NAMALWA (cell line): ENCODE results near the gene IL10RA.

ENCODE experiments used
- DNase-seq: peaks from one replicate; pipeline ENCODE4 v3.0.0-alpha.2; 2015; ENCODE audit warnings: low spot score

Gene IL10RA

DNA sequence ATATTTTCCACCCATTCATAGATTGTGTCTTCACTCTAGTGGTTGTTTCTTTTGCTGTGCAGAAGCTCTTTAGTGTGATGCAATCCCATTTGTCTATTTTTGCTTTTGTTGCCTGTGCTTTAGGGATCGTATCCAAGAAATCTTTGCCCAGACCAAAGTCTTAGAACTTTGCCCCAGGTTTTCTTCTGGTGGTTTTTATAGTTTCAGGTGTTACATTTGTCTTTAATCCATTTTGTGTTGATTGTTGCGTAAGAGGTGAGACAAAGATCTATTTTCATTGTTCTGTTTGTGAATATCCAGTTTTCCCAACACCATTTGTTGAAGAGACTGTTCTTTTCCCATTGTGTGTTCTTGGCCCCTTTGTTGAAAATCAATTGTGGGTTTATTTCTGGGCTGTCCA lies 6.4 kb downstream of the IL10RA start:
- DNase-seq, result no peak

DNA sequence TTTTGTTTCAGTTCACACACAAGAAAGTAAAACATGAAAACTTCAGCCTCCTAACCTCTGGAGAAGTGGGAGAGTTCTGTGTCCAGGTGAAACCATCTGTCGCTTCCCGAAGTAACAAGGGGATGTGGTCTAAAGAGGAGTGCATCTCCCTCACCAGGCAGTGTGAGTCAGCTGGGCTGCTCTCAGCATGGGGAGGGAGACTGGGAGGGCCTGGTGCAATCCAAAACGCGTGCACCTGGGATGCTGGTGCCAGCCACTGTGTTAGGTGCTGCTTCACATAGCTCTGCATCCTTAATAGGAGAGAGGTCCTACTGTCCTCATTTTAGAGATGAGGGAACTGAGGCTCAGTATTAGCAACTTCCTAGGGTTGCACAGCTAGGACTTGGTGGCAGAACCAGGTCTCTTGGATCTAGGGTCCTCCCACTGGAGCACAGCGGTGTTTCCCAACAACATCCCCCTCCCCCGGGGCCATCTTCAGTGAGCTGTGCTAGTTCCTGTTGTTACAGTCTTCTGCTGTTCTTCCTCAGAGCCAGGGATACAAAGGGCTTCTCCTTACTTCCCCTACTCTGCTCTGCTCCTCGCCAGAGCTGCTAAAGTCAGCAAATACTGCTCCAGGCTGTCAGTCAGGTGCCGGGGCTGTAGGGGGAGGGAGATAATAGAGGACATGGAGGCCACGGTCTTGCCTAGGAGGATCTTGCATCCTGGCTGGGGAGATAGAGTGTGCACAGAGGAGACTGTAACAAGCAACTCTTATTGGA lies 8.0 kb downstream of the IL10RA start:
- DNase-seq, result no peak

DNA sequence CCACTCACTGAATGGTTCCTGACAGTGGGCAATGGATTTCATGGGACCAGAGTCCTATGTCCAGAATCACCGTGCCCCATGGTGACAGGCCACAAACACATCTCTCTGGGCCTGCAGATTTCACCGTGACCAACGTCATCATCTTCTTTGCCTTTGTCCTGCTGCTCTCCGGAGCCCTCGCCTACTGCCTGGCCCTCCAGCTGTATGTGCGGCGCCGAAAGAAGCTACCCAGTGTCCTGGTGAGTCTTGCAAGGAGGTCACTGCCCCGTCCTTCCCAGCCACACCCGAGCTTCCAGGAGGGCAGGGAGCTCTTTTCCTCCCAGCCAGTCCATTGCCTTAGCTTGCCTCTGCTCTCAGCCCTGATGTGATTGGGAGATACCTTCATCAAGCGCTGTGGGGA lies 9.3 kb downstream of the IL10RA start:
- DNase-seq, result no peak

DNA sequence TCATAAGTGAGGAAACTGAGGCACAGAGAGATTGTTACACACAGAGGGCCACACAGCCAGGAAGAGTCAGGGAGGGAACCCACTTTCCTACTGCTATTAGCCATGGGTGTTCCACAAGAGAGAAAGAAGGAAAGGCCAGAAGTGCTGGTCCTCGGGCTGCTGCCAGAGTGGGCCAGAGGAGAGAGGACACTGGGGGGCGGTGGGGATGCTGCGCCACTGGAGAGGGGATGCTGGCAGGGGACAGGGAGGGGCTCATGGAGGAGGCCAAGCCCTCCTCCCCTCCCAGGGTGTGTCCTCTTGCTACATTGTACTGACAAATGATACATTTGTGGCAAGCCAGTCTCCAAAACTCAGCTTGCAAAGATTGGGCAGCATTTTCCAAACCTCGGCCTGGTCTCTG lies 9.9 kb downstream of the IL10RA start:
- DNase-seq, result no peak

DNA sequence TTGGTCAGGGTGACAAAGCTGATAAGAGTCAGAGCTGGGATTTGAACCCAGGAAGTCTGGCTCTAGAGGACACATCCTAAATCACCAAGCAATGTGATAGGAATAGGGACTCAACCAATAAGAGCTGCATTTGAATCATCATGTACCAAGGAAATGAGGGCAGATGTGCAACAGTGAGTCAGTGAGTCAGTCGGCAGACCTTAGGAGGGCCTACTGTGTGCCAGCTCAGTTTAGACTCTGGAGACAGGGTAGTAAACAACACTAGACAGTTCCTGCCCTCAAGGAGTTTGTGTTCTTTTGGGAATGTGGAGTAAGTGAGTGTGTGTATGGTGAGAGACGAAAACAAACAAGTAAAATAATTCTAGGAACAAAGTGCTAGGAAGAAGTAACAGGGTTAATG lies 11.2 kb downstream of the IL10RA start:
- no peak for DNase-seq

DNA sequence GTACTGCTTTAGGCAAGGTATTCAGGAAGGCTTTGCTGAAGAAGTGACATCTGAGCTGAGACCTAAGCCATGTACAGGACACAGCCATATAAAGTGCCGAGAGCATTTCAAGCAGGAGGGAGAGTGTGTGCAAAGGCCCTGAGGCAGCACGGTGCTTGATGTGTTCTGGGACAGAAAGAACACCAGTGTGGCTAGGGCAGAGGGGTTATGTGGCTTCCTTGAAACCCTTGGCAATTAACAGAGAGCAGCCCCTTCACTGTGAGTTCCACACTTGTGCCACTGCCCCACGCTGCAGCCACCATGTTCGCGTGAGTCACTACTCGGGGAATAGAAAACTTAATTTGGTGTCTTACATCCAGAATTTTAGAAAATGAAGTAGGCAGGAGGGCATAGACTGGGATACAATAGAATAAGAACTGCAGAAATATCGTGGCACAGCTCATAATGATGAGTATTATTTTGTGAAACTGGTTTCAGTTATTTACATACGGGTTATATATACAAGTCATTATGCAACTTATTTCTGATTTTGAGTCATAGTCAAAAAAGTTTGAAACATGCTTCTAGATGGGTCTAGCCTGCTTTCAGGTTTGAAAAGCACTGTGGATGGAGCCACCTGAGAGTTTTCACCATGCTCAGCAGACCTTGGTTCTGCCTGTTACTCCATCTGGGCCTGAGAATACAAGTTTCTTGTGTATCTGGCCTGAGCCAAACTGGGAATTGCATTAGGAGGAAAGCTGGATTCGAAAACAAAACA lies 11.8 kb downstream of the IL10RA start:
- DNase-seq, result no peak

DNA sequence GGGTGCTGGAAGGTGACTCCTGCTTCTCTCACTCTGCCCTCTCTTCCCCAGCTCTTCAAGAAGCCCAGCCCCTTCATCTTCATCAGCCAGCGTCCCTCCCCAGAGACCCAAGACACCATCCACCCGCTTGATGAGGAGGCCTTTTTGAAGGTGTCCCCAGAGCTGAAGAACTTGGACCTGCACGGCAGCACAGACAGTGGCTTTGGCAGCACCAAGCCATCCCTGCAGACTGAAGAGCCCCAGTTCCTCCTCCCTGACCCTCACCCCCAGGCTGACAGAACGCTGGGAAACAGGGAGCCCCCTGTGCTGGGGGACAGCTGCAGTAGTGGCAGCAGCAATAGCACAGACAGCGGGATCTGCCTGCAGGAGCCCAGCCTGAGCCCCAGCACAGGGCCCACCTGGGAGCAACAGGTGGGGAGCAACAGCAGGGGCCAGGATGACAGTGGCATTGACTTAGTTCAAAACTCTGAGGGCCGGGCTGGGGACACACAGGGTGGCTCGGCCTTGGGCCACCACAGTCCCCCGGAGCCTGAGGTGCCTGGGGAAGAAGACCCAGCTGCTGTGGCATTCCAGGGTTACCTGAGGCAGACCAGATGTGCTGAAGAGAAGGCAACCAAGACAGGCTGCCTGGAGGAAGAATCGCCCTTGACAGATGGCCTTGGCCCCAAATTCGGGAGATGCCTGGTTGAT lies 12.6 kb downstream of the IL10RA start:
- no peak for DNase-seq

DNA sequence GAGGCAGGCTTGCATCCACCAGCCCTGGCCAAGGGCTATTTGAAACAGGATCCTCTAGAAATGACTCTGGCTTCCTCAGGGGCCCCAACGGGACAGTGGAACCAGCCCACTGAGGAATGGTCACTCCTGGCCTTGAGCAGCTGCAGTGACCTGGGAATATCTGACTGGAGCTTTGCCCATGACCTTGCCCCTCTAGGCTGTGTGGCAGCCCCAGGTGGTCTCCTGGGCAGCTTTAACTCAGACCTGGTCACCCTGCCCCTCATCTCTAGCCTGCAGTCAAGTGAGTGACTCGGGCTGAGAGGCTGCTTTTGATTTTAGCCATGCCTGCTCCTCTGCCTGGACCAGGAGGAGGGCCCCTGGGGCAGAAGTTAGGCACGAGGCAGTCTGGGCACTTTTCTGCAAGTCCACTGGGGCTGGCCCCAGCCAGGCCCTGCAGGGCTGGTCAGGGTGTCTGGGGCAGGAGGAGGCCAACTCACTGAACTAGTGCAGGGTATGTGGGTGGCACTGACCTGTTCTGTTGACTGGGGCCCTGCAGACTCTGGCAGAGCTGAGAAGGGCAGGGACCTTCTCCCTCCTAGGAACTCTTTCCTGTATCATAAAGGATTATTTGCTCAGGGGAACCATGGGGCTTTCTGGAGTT lies 13.3 kb downstream of the IL10RA start:
- DNase-seq, result no peak

DNA sequence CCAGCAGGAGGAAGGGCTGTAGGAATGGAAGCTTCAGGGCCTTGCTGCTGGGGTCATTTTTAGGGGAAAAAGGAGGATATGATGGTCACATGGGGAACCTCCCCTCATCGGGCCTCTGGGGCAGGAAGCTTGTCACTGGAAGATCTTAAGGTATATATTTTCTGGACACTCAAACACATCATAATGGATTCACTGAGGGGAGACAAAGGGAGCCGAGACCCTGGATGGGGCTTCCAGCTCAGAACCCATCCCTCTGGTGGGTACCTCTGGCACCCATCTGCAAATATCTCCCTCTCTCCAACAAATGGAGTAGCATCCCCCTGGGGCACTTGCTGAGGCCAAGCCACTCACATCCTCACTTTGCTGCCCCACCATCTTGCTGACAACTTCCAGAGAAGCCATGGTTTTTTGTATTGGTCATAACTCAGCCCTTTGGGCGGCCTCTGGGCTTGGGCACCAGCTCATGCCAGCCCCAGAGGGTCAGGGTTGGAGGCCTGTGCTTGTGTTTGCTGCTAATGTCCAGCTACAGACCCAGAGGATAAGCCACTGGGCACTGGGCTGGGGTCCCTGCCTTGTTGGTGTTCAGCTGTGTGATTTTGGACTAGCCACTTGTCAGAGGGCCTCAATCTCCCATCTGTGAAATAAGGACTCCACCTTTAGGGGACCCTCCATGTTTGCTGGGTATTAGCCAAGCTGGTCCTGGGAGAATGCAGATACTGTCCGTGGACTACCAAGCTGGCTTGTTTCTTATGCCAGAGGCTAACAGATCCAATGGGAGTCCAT lies 14.1 kb downstream of the IL10RA start:
- DNase-seq, result no peak

DNA sequence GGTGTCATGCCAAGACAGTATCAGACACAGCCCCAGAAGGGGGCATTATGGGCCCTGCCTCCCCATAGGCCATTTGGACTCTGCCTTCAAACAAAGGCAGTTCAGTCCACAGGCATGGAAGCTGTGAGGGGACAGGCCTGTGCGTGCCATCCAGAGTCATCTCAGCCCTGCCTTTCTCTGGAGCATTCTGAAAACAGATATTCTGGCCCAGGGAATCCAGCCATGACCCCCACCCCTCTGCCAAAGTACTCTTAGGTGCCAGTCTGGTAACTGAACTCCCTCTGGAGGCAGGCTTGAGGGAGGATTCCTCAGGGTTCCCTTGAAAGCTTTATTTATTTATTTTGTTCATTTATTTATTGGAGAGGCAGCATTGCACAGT lies 14.6 kb downstream of the IL10RA start:
- DNase-seq, result no peak

DNA sequence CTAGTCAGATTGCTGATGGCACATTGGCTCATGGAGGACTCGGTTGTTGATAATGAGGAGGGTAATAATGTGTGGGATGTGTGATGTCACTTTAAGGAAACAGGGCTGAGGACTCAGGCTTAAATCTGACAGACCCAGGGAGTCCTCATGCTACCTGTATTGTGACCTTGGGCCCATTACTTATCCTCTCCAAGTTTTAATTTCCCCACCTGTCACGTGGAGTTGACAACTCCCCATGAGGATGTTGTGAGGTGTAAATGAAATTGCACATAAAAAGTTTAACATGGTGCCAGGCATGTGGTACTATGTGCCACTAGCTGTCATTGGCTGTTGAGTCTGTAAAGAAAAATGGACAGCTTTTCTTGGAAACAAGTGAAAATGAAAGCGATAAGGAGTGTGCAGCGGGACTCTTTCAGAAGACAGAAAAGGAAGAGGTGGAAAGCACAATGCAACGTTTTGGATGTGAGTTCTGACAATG lies 15.3 kb downstream of the IL10RA start:
- DNase-seq, result no peak

DNA sequence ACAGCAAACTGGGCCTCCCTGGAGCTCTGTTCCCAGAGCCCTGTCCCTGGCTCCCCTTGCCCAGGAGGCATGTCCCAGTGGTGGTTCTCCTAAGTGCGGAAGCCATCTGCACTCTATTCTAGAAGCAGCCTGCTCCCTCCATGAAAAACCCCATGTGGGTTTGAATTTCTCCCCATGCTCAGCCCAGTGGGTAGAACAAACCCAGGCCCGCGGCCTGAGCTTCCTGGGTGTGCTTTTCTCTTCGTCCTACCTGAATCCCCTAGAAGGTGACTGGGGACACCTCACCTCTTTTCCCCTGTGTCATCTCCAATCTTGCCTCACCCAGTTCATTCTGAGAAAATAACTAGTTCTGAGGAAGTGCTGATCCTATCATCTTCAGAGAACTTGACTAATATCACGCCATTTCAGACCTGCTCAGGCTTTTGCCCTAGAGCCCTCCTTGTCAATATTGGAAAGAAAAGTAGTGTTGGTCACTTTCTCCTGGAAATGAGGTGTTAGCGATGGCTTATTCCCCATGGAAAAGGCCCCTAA lies 15.9 kb downstream of the IL10RA start:
- no peak for DNase-seq

DNA sequence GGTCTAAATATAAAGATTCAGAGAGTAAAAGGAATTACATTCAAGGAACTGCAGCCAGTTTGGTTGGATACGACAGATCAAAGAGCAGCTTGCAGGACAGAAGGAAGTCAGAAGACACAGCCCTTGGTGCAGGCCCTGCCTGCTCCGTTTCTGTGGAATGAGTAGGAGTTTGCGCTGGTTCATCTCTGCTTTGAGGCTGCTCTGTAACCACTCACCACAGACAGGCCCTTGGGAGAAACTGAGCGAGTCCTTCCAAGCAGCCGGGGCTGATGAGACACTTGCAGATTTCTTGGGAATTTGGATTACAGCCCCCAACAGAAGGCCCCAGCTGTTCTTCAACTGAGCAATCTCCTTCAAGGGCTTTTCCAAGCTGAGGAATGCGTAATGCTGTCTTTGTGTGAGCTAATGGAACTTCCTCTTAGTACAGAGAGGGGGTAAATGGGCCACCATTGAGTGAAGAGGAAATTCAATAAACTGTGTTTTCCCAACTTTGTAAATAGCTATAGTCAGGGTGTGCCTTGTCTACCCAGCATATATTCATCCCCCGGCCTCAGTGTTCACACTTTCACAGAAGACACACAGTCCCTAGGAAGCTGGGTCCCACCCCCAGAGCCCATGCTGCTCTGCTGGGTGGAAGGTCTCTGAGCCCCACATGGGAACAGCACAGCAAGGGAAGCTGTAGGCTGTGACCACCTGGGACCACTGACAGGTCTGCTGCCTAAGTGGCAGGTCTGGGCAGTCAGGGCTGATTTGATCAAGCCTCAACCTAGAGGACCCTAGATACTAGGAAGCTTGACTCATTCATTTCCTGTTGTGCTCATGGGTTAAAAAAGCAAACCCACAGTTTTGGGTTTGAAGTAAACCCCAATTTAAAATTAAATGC lies 16.6 kb downstream of the IL10RA start:
- no peak for DNase-seq

DNA sequence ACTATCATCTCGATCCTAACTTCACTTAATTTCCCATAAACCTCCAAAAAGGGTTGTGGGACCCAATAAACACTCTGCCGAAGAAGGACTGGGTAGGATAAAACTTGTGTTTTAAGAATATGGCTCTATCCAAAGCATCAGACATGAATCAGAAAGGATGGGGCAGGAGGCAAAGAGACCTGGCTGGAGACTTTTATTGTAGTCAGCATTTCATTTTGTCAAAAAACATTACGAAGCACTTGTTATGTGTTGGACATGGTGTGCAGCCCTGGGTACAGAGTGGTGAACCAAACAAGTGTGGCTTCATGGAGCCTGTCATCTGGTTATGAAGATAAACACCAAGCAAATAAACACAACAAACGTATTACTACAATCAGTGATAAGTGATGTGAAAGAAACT lies 17.3 kb downstream of the IL10RA start:
- DNase-seq, result no peak

DNA sequence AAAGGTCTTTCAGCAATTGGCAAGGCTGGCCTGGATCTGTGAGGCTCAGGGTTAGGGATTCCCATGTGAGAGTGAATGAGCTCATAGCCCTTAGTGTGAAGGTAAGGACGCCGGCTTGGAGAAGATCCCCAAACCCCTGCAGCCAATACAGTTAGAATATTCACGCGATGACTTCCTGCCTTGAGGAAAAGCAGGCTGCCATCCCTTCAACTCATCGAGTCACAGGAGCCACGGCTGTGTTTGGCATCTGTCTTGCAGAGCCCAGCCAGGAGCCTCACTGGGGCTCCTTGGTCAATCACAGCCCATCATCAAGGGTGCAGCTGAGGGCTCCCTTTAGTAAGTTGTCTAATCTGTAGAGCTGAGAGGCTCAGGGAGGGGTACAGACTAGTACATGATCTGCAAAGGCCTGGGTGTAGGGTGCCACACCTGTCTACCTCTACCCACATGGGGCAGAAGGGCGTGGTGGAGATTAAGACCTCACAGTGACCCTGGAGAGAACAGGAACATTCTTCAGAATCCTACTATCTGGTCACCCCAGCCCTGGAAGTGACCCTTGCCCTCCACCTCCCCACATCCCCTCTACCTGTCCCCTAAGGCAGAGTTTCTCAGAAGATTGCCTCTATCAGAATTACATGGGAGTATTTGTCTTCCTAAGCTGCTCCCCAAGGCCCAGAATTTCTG lies 18.5 kb downstream of the IL10RA start:
- DNase-seq, result no peak

DNA sequence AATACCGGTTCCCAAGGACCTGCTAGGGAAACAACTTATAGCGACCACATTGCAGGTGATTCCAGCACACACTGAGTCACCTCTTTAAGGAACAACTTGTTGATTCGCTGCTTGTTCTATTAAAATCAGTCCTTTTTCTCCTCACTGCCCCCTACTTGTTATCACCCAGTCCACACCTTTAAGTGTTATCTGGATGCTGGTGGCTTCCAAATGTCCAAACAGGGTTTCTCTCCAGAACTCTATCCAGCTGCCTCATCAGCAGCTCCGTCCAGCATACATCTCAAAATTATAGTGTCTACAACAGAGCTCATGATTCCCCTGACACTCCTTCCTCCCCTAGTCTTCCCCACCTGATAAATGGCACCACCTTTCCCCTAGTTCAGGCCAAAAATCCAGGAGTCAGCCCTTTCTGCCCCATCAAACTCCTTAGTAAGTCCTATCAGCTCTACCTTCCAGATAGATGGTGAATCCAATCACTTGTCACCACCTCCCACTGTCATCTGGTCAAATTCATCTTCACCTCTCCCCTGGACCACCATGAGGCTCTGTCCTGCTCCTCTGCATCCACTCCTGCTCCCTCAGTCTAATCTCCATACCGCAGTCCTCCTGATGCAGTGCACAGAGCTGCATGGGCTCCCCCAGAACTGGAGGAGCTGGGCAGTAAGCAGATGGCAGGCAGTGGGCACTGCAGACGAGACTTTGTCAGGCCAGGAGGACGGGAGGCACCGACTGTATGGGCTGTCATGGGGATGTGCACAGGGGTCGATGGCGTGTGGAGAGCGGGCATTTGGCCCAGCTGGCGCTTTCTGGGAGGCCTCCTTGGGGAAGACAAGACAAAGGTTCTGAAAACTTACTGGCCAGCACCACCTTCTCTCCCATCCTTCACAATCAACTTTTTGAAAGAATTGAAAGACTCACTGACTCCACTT lies 19.3 kb downstream of the IL10RA start:
- no peak for DNase-seq

DNA sequence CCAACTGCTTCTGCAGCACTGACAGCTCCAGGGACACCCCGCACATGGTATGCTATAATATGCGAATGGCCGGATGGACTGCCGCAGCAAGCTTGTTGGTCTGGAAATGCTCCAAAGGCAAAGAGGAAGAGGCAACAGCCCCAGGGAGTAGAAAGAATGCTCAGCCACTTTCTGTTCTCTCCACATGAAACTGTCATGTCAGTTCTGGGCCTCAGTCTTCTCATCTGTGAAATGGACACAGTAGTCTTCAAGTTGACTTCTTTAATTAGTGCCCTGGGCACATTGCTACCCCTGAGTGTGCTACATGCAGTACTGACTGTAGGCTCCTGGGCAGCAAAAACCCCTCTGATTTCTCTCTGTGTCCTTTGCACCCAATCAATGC lies 19.9 kb downstream of the IL10RA start:
- no peak for DNase-seq

DNA sequence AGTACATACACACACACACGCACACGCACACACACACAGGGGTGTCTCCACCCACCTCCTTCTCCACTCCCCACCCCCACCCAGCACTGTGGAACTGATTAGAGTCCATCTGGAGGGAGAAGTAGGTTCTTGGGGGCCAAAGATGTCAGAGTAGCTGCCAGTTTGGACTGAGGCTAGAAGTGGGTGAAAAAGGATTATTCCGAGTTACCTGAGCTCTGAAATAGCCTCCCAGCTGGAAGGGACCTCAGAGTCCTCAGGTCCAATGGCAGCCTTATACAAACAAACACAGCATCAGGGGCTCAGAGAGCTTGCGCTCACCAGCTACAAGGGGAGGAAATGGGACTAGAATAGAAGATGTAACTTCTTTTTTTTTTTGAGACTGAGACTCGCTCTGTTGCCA lies 20.8 kb downstream of the IL10RA start:
- peak; percentile 42 for DNase-seq
